Urothelium cell line (cell line): ENCODE data around the gene TSKU.
"Not testable (repeated sequence)": the region's sequence is repeated elsewhere in the genome, so short reads cannot be mapped to it uniquely, and the experiment has no call there.

Experiments
- DNase-seq: peaks from one replicate; pipeline ENCODE4 v3.0.0; 2011; ENCODE audit warnings: low spot score, mixed read lengths
- FAIRE-seq: peaks from 2 replicates; lab custom pipeline; 2011; peaks lifted over from hg19 to GRCh38; lab: Jason Lieb, UNC

Gene TSKU

GRCh38 chr11:76799066-76799804 is 16.1 kb downstream of the TSKU start:
- FAIRE-seq = peak; percentile 13
- DNase-seq = peak; percentile 93

GRCh38 chr11:76800466-76801200 is 17.5 kb downstream of the TSKU start:
- no peak for DNase-seq
- FAIRE-seq = no peak

- FAIRE-seq = no peak
- no peak for DNase-seq
These were observed 18.1 kb downstream of the TSKU start for GRCh38 chr11:76801225-76801624.

- FAIRE-seq (no peak), DNase-seq (no peak)
These were observed 18.6 kb downstream of the TSKU start for GRCh38 chr11:76801736-76802135.

GRCh38 chr11:76802151-76802550 is 19.0 kb downstream of the TSKU start:
- no peak for DNase-seq
- no peak for FAIRE-seq

DNA sequence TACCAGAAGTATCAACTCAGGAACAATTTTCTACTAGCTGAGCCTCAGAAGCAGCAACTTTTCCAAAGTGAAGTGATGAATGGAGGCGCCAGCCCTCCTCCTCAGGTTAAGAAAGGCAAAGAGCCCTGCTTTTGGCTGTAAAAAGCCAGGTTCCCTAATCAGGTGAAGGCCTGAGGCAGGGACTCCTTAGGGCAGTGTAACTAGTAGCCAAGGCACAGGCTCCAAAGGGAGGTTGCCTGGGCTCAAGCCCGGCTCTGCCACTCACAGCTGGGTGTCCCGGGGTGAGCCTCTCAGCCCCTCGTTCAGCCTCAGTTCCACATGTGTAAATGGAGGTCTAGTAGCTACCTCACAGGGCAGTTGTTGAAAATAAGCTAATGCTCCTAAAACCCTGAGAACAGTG is 19.5 kb downstream of the TSKU start:
- FAIRE-seq = no peak
- no peak for DNase-seq

- DNase-seq (no peak), FAIRE-seq (no peak)
These were observed 19.9 kb downstream of the TSKU start for GRCh38 chr11:76803023-76803422.

- DNase-seq (no peak), FAIRE-seq (no peak)
These were observed 20.9 kb downstream of the TSKU start for GRCh38 chr11:76803811-76804600.

GRCh38 chr11:76805206-76805913 is 22.2 kb downstream of the TSKU start:
- DNase-seq = peak; percentile 55
- FAIRE-seq = peak; percentile 82

GRCh38 chr11:76806131-76806530 is 23.0 kb downstream of the TSKU start:
- DNase-seq (no peak), FAIRE-seq (no peak)

DNA sequence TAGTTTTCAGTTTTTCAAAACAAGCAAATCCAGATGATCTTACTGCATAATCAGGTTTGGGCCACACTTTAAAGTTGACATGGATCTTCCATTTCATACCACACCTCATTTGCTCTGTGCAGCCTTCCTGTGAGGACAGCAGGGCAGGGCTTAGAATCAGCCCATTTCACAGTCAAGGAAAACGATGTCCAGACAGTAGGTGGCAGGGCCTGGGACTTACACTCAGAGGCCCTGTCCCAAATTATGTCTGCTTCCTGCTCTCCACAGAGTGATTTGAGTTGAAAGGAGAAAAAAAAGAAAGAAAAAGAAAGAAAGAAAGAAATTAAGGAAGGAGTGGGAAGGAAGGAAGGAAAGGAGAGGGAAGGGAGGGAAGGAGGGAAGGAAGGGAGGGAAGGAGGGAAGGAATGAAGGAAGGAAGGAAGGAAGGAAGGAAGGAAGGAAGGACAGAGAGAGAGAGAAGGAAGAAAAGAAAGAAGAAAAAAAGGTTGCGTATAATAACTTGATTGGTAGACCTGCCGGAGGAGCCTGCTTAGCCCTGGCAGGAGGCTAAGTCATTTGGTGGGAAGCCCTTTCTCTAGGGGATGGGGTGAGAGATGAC is 23.6 kb downstream of the TSKU start:
- no peak for FAIRE-seq

GRCh38 chr11:76807206-76807875 is 24.2 kb downstream of the TSKU start:
- peak; percentile 27 for FAIRE-seq
- peak; percentile 88 for DNase-seq

More for the DNA sequence above, 23.6 kb downstream of the TSKU start:
- DNase-seq = no peak

- DNase-seq = no peak
- FAIRE-seq = no peak
These were observed 25.0 kb downstream of the TSKU start for GRCh38 chr11:76808171-76808570.

GRCh38 chr11:76808996-76809395 is 25.8 kb downstream of the TSKU start:
- no peak for FAIRE-seq
- DNase-seq = no peak

DNA sequence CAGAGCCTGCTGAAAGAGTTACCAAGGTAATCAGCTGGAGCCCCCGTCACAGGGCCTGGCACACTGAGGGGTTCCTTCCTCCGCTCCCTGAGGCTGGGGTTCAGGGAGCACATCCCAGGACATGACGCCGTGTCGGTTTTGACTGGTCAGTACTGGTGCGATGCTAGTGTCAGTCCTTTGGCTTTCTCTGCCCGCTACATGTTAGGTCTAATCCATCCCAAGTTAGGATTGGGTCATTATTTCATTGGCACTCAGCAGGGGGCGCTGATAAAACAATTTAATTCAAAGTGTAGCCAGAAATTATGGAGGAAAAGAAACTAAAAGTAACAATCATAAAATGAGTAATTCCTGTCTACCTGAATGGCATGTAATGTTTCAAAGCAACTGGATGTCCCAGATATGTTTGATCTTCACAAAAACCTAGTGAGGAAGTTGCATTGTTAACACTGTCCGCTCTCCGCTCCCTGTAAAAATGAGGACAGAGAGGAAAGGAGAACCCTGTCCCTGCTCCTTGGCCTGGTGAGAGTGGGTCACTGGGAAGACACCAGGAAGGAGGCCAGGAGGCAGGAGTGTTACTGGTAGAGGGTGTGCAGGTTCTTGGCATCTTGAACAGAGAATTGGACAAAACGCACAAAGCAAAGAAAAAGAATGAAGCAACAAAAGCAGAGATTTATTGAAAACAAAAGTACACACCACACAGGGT is 27.1 kb downstream of the TSKU start:
- DNase-seq (no peak), FAIRE-seq (no peak)

- FAIRE-seq (no peak), DNase-seq (no peak)
These were observed 28.1 kb downstream of the TSKU start for GRCh38 chr11:76811259-76811658.

DNA sequence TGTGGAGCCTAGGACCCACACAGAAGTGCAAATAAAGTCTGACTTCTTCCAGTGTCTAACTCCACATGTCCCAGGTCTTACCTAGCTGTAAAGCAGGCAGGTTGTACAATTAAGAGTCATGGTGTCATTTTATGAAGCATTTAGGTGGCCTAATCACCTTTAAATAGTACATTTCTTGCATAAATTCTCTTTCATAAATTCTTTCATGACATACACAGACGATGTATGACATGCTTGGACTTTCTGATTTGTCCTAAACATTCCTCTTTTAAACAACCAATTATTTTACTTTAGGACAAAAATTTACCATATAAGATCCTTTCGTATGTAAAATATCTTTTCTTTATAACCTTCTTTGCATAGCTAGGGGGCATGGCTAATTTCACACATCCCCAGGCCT is 31.3 kb downstream of the TSKU start:
- DNase-seq = no peak
- FAIRE-seq = no peak

DNA sequence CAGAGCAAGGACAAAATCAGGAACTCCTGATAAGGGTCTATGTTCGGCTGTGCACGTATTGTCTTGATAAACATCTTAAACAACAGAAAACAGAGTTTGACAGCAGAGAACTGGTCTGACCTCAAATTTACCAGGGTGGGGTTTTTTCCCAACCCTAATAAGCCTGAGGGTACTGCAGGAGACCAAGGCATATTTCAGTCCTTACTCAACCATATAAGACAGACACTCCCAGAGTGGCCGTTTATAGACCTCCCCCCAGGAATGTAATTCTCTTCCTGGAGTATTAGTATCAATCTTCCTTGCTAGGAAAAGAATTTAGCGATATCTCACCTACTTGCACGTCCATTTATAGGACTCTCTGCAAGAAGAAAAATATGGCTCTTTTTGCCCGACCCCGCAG is 32.5 kb downstream of the TSKU start:
- DNase-seq, FAIRE-seq: not testable (repeated sequence)

GRCh38 chr11:76820184-76820566 is 37.0 kb downstream of the TSKU start:
- no peak for FAIRE-seq
- no peak for DNase-seq
